H1 (cell line): Measurements from ENCODE around the gene SMARCC1. TPM values are rescaled to one million over a fixed set of nuclear protein-coding genes. Genes with fewer than 3 reads are reported as not detected.

Experiments
- CTCF ChIA-PET: fragments of 300-600 bp; sonication (Branson Sonifier 250); formaldehyde crosslinking; loops from one replicate; lab custom pipeline; 2021; ENCODE audit not compliant: partially characterized antibody; lab: Charles Lee
- POLR2A ChIA-PET: fragments of 300-600 bp; sonication (Branson Sonifier 250); formaldehyde crosslinking; loops from one replicate; lab custom pipeline; 2021; ENCODE audit warnings: inconsistent platforms; ENCODE audit not compliant: partially characterized antibody; lab: Charles Lee
- DNase-seq, 2 experiments: peaks; one replicate each; pipeline versions ENCODE4 v3.0.0 to v3.0.0-alpha.2; 2010 to 2022; ENCODE audit warnings: low spot score in 2 of 2, low read depth in 1 of 2, mixed read lengths in 1 of 2
- FAIRE-seq: peaks from 2 replicates; lab custom pipeline; 2011; peaks lifted over from hg19 to GRCh38; lab: Jason Lieb, UNC
- H2AFZ ChIP-seq: 2 replicates; pipeline ENCODE4 v1.8.1; 2012; ENCODE audit warnings: low read length, inconsistent platforms
- H2AK5ac ChIP-seq: 2 replicates; pipeline ENCODE4 v1.6.1; 2013; ENCODE audit warnings: low read depth, low read length
- H2BK120ac ChIP-seq: replicated peaks from 2 replicates; pipeline ENCODE3; 2013; ENCODE audit warnings: low read depth, low read length, inconsistent platforms
- H2BK12ac ChIP-seq: 2 replicates; pipeline ENCODE4 v1.6.1; 2013; ENCODE audit warnings: low read depth, low read length
- H2BK15ac ChIP-seq: 2 replicates; pipeline ENCODE4 v1.6.1; 2013; ENCODE audit warnings: low read length
- H2BK20ac ChIP-seq: 2 replicates; pipeline ENCODE4 v1.6.1; 2013; ENCODE audit warnings: low read length
- H2BK5ac ChIP-seq: 2 replicates; pipeline ENCODE4 v1.6.1; 2013; ENCODE audit warnings: low read depth, low read length
- H3K14ac ChIP-seq: 2 replicates; pipeline ENCODE4 v1.6.1; 2013; ENCODE audit warnings: inconsistent platforms; ENCODE audit not compliant: insufficient read length
- H3K18ac ChIP-seq: 2 replicates; pipeline ENCODE4 v1.6.1; 2013; ENCODE audit warnings: low read length; ENCODE audit errors: extremely low read depth
- H3K23ac ChIP-seq: 2 replicates; pipeline ENCODE4 v1.6.1; 2013; ENCODE audit warnings: inconsistent platforms; ENCODE audit not compliant: insufficient read length
- H3K23me2 ChIP-seq: 2 replicates; pipeline ENCODE4 v1.6.1; 2013; ENCODE audit warnings: low read depth, low read length
- H3K27ac ChIP-seq: 2 replicates; pipeline ENCODE4 v1.6.1; 2011; ENCODE audit warnings: low read depth, low read length, inconsistent platforms
- H3K27me3 ChIP-seq, 4 experiments: replicated peaks in 1 of 4; 1 replicate in 1 of 4; 2 replicates in 3 of 4; pipeline versions ENCODE4 v1.6.1 to v1.8.1; 2011 to 2013; ENCODE audit warnings: low read length in 3 of 4, mild to moderate bottlenecking in 3 of 4, inconsistent platforms in 2 of 4, mixed read lengths in 2 of 4, moderate library complexity in 1 of 4; ENCODE audit not compliant: control insufficient read depth in 3 of 4, insufficient read depth in 3 of 4; ENCODE audit errors: extremely low read depth in 1 of 4
- H3K36me3 ChIP-seq, 4 experiments: 2 replicates each; pipeline versions ENCODE4 v1.6.1 to v1.8.1; 2011 to 2013; ENCODE audit warnings: mild to moderate bottlenecking in 4 of 4, low read length in 3 of 4, moderate library complexity in 2 of 4, control low read depth in 1 of 4, inconsistent platforms in 1 of 4; ENCODE audit not compliant: insufficient read depth in 4 of 4, control insufficient read depth in 2 of 4
- H3K4ac ChIP-seq: replicated peaks from 2 replicates; pipeline ENCODE3; 2013; ENCODE audit warnings: low read length, low read depth, mixed read lengths, inconsistent platforms; ENCODE audit not compliant: insufficient read length
- H3K4me1 ChIP-seq, 4 experiments: replicated peaks in 1 of 4; 1 replicate in 1 of 4; 2 replicates in 3 of 4; pipeline versions ENCODE4 v1.6.1 to v1.8.1; 2011 to 2013; ENCODE audit warnings: low read length in 3 of 4, inconsistent platforms in 2 of 4, mixed read lengths in 1 of 4; ENCODE audit not compliant: insufficient read depth in 4 of 4, control insufficient read depth in 3 of 4
- H3K4me2 ChIP-seq, 2 experiments: 2 replicates each; pipeline versions ENCODE4 v1.6.1 to v1.8.1; 2011 to 2013; ENCODE audit warnings: low read depth in 2 of 2, low read length in 2 of 2, control low read depth in 1 of 2, inconsistent platforms in 1 of 2, mild to moderate bottlenecking in 1 of 2; ENCODE audit not compliant: insufficient read depth in 1 of 2
- H3K4me3 ChIP-seq, 4 experiments: fragments of 200-600, 300-600 bp in 1 of 4; sonication (generic), shearing (Covaris generic), sonication (Bioruptor Twin) in 1 of 4; 2 replicates each; pipeline versions ENCODE4 v1.5.1 to v1.8.1; 2011 to 2016; ENCODE audit warnings: low read length in 4 of 4, low read depth in 3 of 4, control low read depth in 2 of 4, inconsistent platforms in 2 of 4, mild to moderate bottlenecking in 2 of 4, mixed read lengths in 1 of 4, moderate library complexity in 1 of 4; ENCODE audit not compliant: insufficient read depth in 2 of 4; ENCODE audit errors: extremely low read depth in 1 of 4
- H3K56ac ChIP-seq: replicated peaks from 2 replicates; pipeline ENCODE3; 2013; ENCODE audit warnings: low read depth, mild to moderate bottlenecking, mixed read lengths, low read length, inconsistent platforms; ENCODE audit not compliant: insufficient read length
- H3K79me1 ChIP-seq: 2 replicates; pipeline ENCODE4 v1.6.1; 2013; ENCODE audit warnings: low read depth, low read length, control low read depth
- H3K79me2 ChIP-seq, 2 experiments: 2 replicates each; pipeline versions ENCODE4 v1.6.1 to v1.8.1; 2012 to 2013; ENCODE audit warnings: low read length in 2 of 2, mild to moderate bottlenecking in 2 of 2, inconsistent platforms in 1 of 2; ENCODE audit not compliant: insufficient read depth in 2 of 2, control insufficient read depth in 1 of 2
- H3K9ac ChIP-seq, 4 experiments: replicated peaks in 1 of 4; 1 replicate in 1 of 4; 2 replicates in 3 of 4; pipeline versions ENCODE4 v1.6.1 to v1.8.1; 2011 to 2013; ENCODE audit warnings: low read depth in 3 of 4, low read length in 3 of 4, control low read depth in 2 of 4, mild to moderate bottlenecking in 2 of 4, moderate library complexity in 2 of 4, inconsistent platforms in 1 of 4; ENCODE audit errors: extremely low read depth in 1 of 4
- H3K9me3 ChIP-seq, 2 experiments: 2 replicates each; pipeline versions ENCODE4 v1.6.1 to v1.8.1; 2012 to 2013; ENCODE audit warnings: mild to moderate bottlenecking in 2 of 2, moderate library complexity in 2 of 2, control low read depth in 1 of 2, inconsistent platforms in 1 of 2, low read depth in 1 of 2, low read length in 1 of 2, mixed read lengths in 1 of 2; ENCODE audit not compliant: insufficient read depth in 2 of 2
- H4K20me1 ChIP-seq, 2 experiments: replicated peaks in 1 of 2; 2 replicates each; pipeline versions ENCODE3 to v1.8.1; 2011 to 2013; ENCODE audit warnings: inconsistent platforms in 2 of 2, low read length in 2 of 2, mild to moderate bottlenecking in 1 of 2; ENCODE audit not compliant: insufficient read depth in 2 of 2, control insufficient read depth in 1 of 2
- H4K5ac ChIP-seq: 2 replicates; pipeline ENCODE4 v1.6.1; 2013; ENCODE audit warnings: low read length, low read depth, mixed read lengths, inconsistent platforms; ENCODE audit not compliant: insufficient read length
- H4K8ac ChIP-seq: 2 replicates; pipeline ENCODE4 v1.8.0; 2013; ENCODE audit warnings: mild to moderate bottlenecking, moderate library complexity, low read length, inconsistent platforms; ENCODE audit not compliant: insufficient read depth; ENCODE audit errors: extremely low read depth
- H4K91ac ChIP-seq: replicated peaks from 2 replicates; pipeline ENCODE3; 2013; ENCODE audit warnings: low read length, mixed read lengths, inconsistent platforms; ENCODE audit not compliant: insufficient read length
- WGBS, 2 experiments: shearing (Covaris generic) in 1 of 2; methylation state at CpG; one replicate each; pipeline versions ENCODE4 v1.1.6 to v1.1.7; 2013 to 2015; ENCODE audit warnings: low lambda C conversion rate in 2 of 2, mixed read lengths in 2 of 2, inconsistent platforms in 1 of 2, low coverage in 1 of 2, missing lambda C conversion rate in 1 of 2; ENCODE audit not compliant: insufficient replicate concordance in 2 of 2, insufficient coverage in 1 of 2, insufficient read length in 1 of 2; ENCODE audit errors: extremely low coverage in 1 of 2, missing lambda C conversion rate in 1 of 2; 5-methylcytosine and 5-hydroxymethylcytosine counted together
- polyA plus RNA-seq, 7 experiments: library from polyadenylated mRNA; depleted of rRNA in 3 of 7; stranded (reverse) in 5 of 7; unstranded in 2 of 7; fragments of >200 nt in 5 of 7; fragments of 200-250 nt in 2 of 7; gene quantifications; 1 replicate in 5 of 7; 2 replicates in 1 of 7; 4 replicates in 1 of 7; pipeline versions ENCODE4 v1.2.1 to v1.2.3, GENCODE V29; 2011 to 2013; ENCODE audit warnings: missing spikeins in 2 of 7, mixed read lengths in 2 of 7
- total RNA-seq: library from RNA; stranded (reverse); fragmentation: NEBNext Ultra II Directional; extraction: Animal tissue kit (Norgen Biotek cat#: 25700); gene quantifications from 2 replicates; pipeline ENCODE4 v1.2.1, GENCODE V29; 2021

SMARCC1 gene
- total and polyA plus RNA-seq, 2 of the 8 experiments (the other 6 are each of a cell fraction or from before 2014, with no cell fraction given): 64.1 to 335 TPM

DNA sequence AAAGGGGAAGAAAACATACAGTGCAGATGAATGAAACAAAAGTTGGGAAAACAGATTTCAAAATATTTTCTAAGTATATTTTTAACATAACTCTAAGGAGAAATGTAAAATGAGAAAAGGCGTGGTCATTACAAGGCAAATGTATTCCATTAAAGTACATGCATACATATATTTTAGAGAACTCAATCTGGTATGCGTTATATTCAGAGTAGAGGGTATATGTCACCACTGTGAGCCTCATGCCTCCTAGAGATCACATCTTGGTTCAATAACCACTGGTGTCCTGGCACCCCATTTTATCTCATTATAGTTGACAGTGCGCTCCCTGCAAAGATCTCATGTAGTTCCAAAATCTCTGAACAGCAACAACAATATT is 77.5 kb downstream of the SMARCC1 start:
- Histone ChIP-seq H2BK120ac (no peak overlapping the region), H3K4ac (no peak overlapping the region), H4K20me1 (peaks cover 2 to 4% of the 10 kb centered on the region in 2 experiments), H3K18ac (no peak overlapping the region), H3K14ac (no peak overlapping the region), H3K9me3 (no peaks in the 10 kb centered on the region), H2AFZ (no peak overlapping the region), H3K23me2 (no peaks in the 10 kb centered on the region), H3K23ac (no peak overlapping the region), H2BK5ac (no peak overlapping the region), H3K56ac (no peak overlapping the region), H2BK15ac (no peak overlapping the region), H4K5ac (no peak overlapping the region), H3K27me3 (no peaks in the 10 kb centered on the region), H3K79me1 (no peaks in the 10 kb centered on the region), H2BK12ac (no peak overlapping the region), H3K79me2 (no peaks in the 10 kb centered on the region), H3K4me1 (no peaks in the 10 kb centered on the region), H2AK5ac (no peak overlapping the region), H3K36me3 (peaks cover 30 to 96% (median 61%) of the 10 kb centered on the region in 4 experiments), H4K8ac (no peak overlapping the region), H3K4me2 (no peak overlapping the region), H3K4me3 (no peak overlapping the region), H4K91ac (no peak overlapping the region), H2BK20ac (no peak overlapping the region), H3K27ac (no peak overlapping the region), H3K9ac (no peak overlapping the region)
- no peak for DNase-seq
- FAIRE-seq: no peak
- POLR2A ChIA-PET: interaction anchor here (0.6 kb wide), 1 partner anchor 9 kb away, joined by 4 read pairs; no protein-coding TSS in a partner anchor
- CTCF ChIA-PET: interaction anchor here (1.2 kb wide), 1 partner anchor 10 kb away, joined by 3 read pairs; no protein-coding TSS in a partner anchor
- 88% methylated on average over 3 of the region's 3 CpGs; no CpG with 5 or more reads in 1 of the 2 experiments for WGBS, 2 experiments
